ENCODE data around the gene GRID2. TPM values are rescaled to one million over a fixed set of nuclear protein-coding genes. Genes with fewer than 3 reads are reported as not detected.
"Not testable (repeated sequence)": the region's sequence is repeated elsewhere in the genome, so short reads cannot be mapped to it uniquely, and the experiment has no call there.

GRID2 gene
- total and polyA plus RNA-seq, 11 donors, result 0.29 to 0.38 (median 0.33) TPM; not detected in 8

DNA sequence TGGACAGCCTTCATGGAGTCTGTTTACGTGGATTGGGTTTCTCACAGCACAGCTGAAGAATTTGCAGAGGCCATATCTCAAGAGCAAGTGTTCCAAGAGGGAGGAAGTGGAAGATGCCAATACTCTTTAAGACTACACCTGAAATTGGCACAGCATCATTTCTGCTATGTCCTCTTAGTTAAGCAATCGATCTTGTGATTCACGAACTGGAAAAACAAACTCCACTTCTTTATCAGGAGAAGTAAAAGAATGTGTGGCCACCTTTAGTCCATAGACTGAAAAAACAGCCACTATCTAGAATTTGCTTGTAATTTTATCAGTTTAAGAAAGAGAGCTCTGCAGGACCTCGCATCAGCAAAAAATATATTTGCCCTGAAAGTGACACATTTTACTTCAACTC lies 1051.6 kb downstream of the GRID2 start:
- Histone ChIP-seq H3K4me1 (no peaks in the 10 kb centered on the region), H3K27me3 (no peaks in the 10 kb centered on the region), H3K36me3 (no peaks in the 10 kb centered on the region), H3K27ac (no peak overlapping the region), H3K9me3 (peaks cover 0 to 3% (median 0%) of the 10 kb centered on the region in 12 donors), H3K4me3 (no peak overlapping the region)
- TF ChIP-seq, protein P1, sequence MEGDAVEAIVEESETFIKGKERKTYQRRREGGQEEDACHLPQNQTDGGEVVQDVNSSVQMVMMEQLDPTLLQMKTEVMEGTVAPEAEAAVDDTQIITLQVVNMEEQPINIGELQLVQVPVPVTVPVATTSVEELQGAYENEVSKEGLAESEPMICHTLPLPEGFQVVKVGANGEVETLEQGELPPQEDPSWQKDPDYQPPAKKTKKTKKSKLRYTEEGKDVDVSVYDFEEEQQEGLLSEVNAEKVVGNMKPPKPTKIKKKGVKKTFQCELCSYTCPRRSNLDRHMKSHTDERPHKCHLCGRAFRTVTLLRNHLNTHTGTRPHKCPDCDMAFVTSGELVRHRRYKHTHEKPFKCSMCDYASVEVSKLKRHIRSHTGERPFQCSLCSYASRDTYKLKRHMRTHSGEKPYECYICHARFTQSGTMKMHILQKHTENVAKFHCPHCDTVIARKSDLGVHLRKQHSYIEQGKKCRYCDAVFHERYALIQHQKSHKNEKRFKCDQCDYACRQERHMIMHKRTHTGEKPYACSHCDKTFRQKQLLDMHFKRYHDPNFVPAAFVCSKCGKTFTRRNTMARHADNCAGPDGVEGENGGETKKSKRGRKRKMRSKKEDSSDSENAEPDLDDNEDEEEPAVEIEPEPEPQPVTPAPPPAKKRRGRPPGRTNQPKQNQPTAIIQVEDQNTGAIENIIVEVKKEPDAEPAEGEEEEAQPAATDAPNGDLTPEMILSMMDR (IDR thresholded peaks at IDR 0.05), result no peak
- TF ChIP-seq POLR2A (IDR thresholded peaks at IDR 0.05), result no peak
- 50 to 70% (median 66%) methylated on average over 4 of the region's 4 CpGs for WGBS, 4 donors
- DNase-seq, result no peak
- intact Hi-C loops (cut with DNase I), result no loop called here
- no peak for ATAC-seq

DNA sequence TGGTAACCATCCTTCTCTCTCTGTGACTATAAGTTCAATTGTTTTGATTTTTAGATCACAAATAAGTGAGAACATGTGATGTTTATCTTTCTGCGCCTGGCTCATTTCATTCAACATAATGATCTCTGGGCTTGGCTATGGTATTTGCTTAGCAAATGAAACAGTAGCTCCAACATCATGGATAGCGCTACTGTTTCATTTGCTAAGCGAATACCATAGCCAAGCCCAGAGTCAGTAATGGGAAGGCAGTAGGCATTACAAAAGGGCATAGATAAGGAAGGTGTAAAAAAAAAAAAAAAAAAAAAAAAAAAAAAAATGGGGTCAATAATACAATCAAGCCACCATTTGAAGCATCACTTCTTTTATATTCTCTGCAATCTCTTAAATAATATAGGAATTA lies 1055.8 kb downstream of the GRID2 start:
- Histone ChIP-seq H3K27me3 (no peaks in the 10 kb centered on the region), H3K27ac (no peak overlapping the region), H3K36me3 (no peaks in the 10 kb centered on the region), H3K4me3 (no peak overlapping the region), H3K9me3 (peaks cover 0 to 16% (median 1%) of the 10 kb centered on the region in 12 donors), H3K4me1 (no peaks in the 10 kb centered on the region)
- TF ChIP-seq, protein P1 (IDR thresholded peaks at IDR 0.05), result no peak
- no peak for TF ChIP-seq POLR2A (IDR thresholded peaks at IDR 0.05)
- no peak for ATAC-seq
- 74 to 94% (median 91%) methylated on average over 3 of the region's 3 CpGs for WGBS, 4 donors
- DNase-seq, result no peak
- intact Hi-C loops (cut with DNase I), result no loop called here

DNA sequence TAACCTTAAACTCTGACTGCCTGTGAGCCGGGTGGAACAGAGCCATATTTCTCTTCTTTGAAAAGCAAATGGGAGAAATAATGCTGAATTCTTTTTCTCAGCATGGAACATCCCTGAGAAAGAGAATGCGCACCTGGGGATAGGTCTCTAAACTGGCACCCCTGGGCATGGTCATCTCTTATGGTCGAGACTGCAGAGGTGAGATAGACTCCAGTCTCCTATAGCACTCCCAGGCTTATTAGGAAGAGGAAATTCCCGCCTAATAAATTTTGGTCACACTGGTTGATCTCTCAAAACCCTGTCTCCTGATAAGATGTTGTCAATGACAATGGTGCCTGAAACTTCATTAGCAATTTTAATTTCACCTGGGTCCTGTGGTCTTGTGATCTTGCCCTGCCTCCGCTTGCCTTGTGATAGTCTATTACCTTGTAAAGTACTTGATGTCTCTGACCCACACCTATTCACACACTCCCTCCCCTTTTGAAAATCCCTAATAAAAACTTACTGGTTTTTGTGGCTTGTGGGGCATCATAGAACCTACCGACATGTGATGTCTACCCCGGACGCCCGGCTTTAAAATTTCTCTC lies 1062.5 kb downstream of the GRID2 start:
- H3K4me3 ChIP-seq; H3K36me3 ChIP-seq; DNase-seq; H3K27me3 ChIP-seq; ATAC-seq; intact Hi-C loops (cut with DNase I); H3K27ac ChIP-seq; H3K4me1 ChIP-seq: not testable (repeated sequence)
- peaks cover 0 to 25% (median 3%) of the 10 kb centered on the region in 12 donors for H3K9me3 ChIP-seq
- WGBS, 4 donors, result 81 to 82% (median 82%) methylated on average over 9 of the region's 9 CpGs

DNA sequence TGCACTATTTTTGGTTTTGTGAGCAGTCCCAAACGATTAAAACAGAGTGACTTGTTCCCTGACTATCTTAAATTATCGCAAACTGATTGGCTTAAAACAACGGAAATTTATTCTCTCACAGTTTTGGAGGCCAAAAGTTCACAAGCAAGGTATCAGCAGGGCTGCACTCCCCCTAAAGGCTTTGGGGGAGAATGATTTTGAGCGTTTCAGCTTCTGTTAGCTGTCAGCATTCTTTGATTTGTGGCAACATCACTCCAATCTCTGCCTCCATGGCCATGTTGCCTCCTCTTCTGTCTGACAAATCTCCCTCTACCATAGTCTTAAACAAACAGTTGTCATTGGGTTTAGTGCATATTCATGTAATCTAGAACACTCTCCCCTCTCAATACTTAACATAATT lies 1065.2 kb downstream of the GRID2 start:
- whole genome bisulfite sequencing, 4 donors, result 50 to 63% (median 61%) methylated on average over 4 of the region's 4 CpGs
- ATAC-seq, result no peak
- Histone ChIP-seq H3K4me1 (no peaks in the 10 kb centered on the region), H3K9me3 (peaks cover 0 to 16% (median 0%) of the 10 kb centered on the region in 12 donors), H3K36me3 (no peaks in the 10 kb centered on the region), H3K4me3 (no peak overlapping the region), H3K27ac (no peak overlapping the region), H3K27me3 (no peaks in the 10 kb centered on the region)
- TF ChIP-seq POLR2A (IDR thresholded peaks at IDR 0.05), result no peak
- TF ChIP-seq, protein P1 (IDR thresholded peaks at IDR 0.05), result no peak
- intact Hi-C loops (cut with DNase I), result no loop called here
- DNase-seq, result no peak

DNA sequence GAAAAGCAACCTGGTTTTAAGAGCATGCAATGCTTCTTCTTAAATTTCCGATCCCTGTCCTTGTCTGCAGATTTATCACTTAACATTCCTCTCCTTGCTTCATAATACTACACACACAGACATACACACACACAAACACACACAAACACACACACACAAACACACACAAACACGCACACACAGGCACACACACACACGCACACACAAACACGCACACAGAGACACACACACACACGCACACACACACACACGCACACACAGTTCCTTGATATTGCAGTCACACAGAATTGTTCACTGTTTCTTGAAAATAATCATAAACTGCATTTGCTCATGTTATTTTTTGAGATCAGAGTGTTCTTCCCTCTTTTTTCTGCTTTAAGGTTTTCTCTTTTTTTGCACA lies 1066.5 kb downstream of the GRID2 start:
- TF ChIP-seq, protein P1 (IDR thresholded peaks at IDR 0.05), result no peak
- no peak for TF ChIP-seq POLR2A (IDR thresholded peaks at IDR 0.05)
- ATAC-seq (no peak), DNase-seq (no peak)
- H3K36me3 ChIP-seq, result no peaks in the 10 kb centered on the region
- H3K4me1 ChIP-seq, result no peaks in the 10 kb centered on the region
- H3K4me3 ChIP-seq, result no peak overlapping the region
- H3K9me3 ChIP-seq, result peaks cover 0 to 4% (median 0%) of the 10 kb centered on the region in 12 donors
- H3K27ac ChIP-seq, result no peak overlapping the region
- H3K27me3 ChIP-seq, result no peaks in the 10 kb centered on the region
- intact Hi-C loops (cut with DNase I), result no loop called here
- WGBS, 4 donors, result 81 to 92% (median 88%) methylated on average over 6 of the region's 6 CpGs
